Liver (tissue), 9 donors: Measurements from ENCODE around the gene GOLGA6D. TPM values are rescaled to one million over a fixed set of nuclear protein-coding genes. Genes with fewer than 3 reads are reported as not detected.
"Not testable (repeated sequence)": the region's sequence is repeated elsewhere in the genome, so short reads cannot be mapped to it uniquely, and the experiment has no call there.

ENCODE experiments used
- DNase-seq: peaks from one replicate; pipeline ENCODE4 v3.0.0-alpha.2; 2017; ENCODE audit warnings: low spot score
- H3K27ac ChIP-seq, 2 donors: one replicate each; pipeline ENCODE4 v1.7.0; 2013; ENCODE audit warnings: inconsistent platforms in 2 of 2, low read length in 2 of 2, control low read depth in 1 of 2, low read depth in 1 of 2, mild to moderate bottlenecking in 1 of 2
- H3K27me3 ChIP-seq, 4 donors: one replicate each; pipeline versions ENCODE4 v1.6.1 to v1.7.0; 2013; ENCODE audit warnings: low read length in 3 of 4, inconsistent platforms in 1 of 4, mild to moderate bottlenecking in 1 of 4, moderate library complexity in 1 of 4; ENCODE audit not compliant: control insufficient read depth in 4 of 4, insufficient read depth in 4 of 4
- H3K36me3 ChIP-seq, 4 donors: one replicate each; pipeline versions ENCODE4 v1.6.1 to v1.7.0; 2013; ENCODE audit warnings: low read length in 3 of 4, mild to moderate bottlenecking in 3 of 4, low read depth in 1 of 4, moderate library complexity in 1 of 4; ENCODE audit not compliant: control insufficient read depth in 4 of 4, insufficient read depth in 3 of 4
- H3K4me1 ChIP-seq, 4 donors: one replicate each; pipeline versions ENCODE4 v1.6.1 to v1.7.0; 2013; ENCODE audit warnings: low read length in 3 of 4, mild to moderate bottlenecking in 3 of 4, moderate library complexity in 1 of 4; ENCODE audit not compliant: control insufficient read depth in 4 of 4, insufficient read depth in 4 of 4
- H3K4me3 ChIP-seq, 3 donors: one replicate each; pipeline versions ENCODE4 v1.6.1 to v1.7.0; 2013; ENCODE audit warnings: low read length in 3 of 3, control low read depth in 1 of 3, low read depth in 1 of 3, mild to moderate bottlenecking in 1 of 3
- H3K9ac ChIP-seq, 2 donors: one replicate each; pipeline ENCODE4 v1.7.0; 2013; ENCODE audit warnings: low read length in 2 of 2, mild to moderate bottlenecking in 2 of 2, moderate library complexity in 2 of 2, control low read depth in 1 of 2, low read depth in 1 of 2
- H3K9me3 ChIP-seq, 4 donors: one replicate each; pipeline versions ENCODE4 v1.6.1 to v1.7.0; 2013; ENCODE audit warnings: low read length in 3 of 4; ENCODE audit not compliant: control insufficient read depth in 4 of 4
- FOXA2 ChIP-seq: IDR thresholded peaks from 2 replicates; pipeline ENCODE4 v1.6.1; 2016; ENCODE audit warnings: antibody characterized with exemption
- GABPA ChIP-seq, 2 donors: IDR thresholded peaks in 1 of 2; conservative IDR thresholded peaks in 1 of 2; 2 replicates each; pipeline ENCODE4 v1.6.1; 2016; ENCODE audit warnings: antibody characterized with exemption in 2 of 2, mild to moderate bottlenecking in 1 of 2, moderate library complexity in 1 of 2
- HNF4A ChIP-seq, 2 donors: conservative IDR thresholded peaks; 2 replicates each; pipeline ENCODE4 v1.6.1; 2016; ENCODE audit warnings: antibody characterized with exemption in 2 of 2, mild to moderate bottlenecking in 2 of 2
- JUND ChIP-seq, 2 donors: IDR thresholded peaks; 2 replicates each; pipeline ENCODE4 v1.6.1; 2016; ENCODE audit warnings: antibody characterized with exemption in 2 of 2
- NR2F2 ChIP-seq: IDR thresholded peaks from 2 replicates; pipeline ENCODE4 v1.6.1; 2016; ENCODE audit warnings: antibody characterized with exemption
- RAD21 ChIP-seq, 2 donors: IDR thresholded peaks; 2 replicates each; pipeline ENCODE4 v1.6.1; 2016; ENCODE audit warnings: antibody characterized with exemption in 2 of 2, mild to moderate bottlenecking in 2 of 2
- SP1 ChIP-seq: IDR thresholded peaks from 2 replicates; pipeline ENCODE4 v1.6.1; 2018; ENCODE audit warnings: antibody characterized with exemption, mild to moderate bottlenecking
- TAF1 ChIP-seq: conservative IDR thresholded peaks from 2 replicates; pipeline ENCODE4 v1.6.1; 2016; ENCODE audit warnings: antibody characterized with exemption, mild to moderate bottlenecking
- YY1 ChIP-seq: IDR thresholded peaks from 2 replicates; pipeline ENCODE4 v1.6.1; 2016; ENCODE audit warnings: antibody characterized with exemption, mild to moderate bottlenecking
- WGBS: extraction: QIAGEN DNeasy Blood & Tissue Kit; methylation state at CpG from one replicate; pipeline ENCODE4 v1.1.7; 2013; 5-methylcytosine and 5-hydroxymethylcytosine counted together
- polyA plus RNA-seq, 2 donors: library from polyadenylated mRNA; stranded (reverse) in 1 of 2; unstranded in 1 of 2; fragments of 200-250 nt in 1 of 2; fragments of >200 nt in 1 of 2; fragmentation: Nextera tagmentation in 1 of 2; extraction: Ambion mirVana in 1 of 2; gene quantifications; one replicate each; pipeline versions ENCODE4 v1.2.1 to v1.2.3, GENCODE V29; 2013 to 2015
- total RNA-seq, 2 donors: library from RNA; depleted of rRNA; stranded (reverse); fragments of >200 nt; gene quantifications; one replicate each; pipeline ENCODE4 v1.2.3, GENCODE V29; 2014
- TF ChIP-seq, protein P1 (sequence below): IDR thresholded peaks from 2 replicates; pipeline ENCODE4 v1.6.1; 2016; ENCODE audit warnings: antibody characterized with exemption
- TF ChIP-seq, protein P2 (sequence below): IDR thresholded peaks from 2 replicates; pipeline ENCODE4 v1.6.1; 2016; ENCODE audit warnings: antibody characterized with exemption, mild to moderate bottlenecking
- TF ChIP-seq, protein P3 (sequence below): fragments of 150-350 bp; IDR thresholded peaks from 2 replicates; pipeline ENCODE4 v1.5.1; 2017; ENCODE audit warnings: improper control_type of control experiment, low read depth, low read length; ENCODE audit not compliant: missing input control
- donor health status: healthy.
- donor health status: healthy.
- donor health status: healthy.
- donor health status: healthy.
- donor health status: healthy.

GOLGA6D gene
- total and polyA plus RNA-seq, 4 donors, result 0.02 to 0.08 (median 0.05) TPM

DNA sequence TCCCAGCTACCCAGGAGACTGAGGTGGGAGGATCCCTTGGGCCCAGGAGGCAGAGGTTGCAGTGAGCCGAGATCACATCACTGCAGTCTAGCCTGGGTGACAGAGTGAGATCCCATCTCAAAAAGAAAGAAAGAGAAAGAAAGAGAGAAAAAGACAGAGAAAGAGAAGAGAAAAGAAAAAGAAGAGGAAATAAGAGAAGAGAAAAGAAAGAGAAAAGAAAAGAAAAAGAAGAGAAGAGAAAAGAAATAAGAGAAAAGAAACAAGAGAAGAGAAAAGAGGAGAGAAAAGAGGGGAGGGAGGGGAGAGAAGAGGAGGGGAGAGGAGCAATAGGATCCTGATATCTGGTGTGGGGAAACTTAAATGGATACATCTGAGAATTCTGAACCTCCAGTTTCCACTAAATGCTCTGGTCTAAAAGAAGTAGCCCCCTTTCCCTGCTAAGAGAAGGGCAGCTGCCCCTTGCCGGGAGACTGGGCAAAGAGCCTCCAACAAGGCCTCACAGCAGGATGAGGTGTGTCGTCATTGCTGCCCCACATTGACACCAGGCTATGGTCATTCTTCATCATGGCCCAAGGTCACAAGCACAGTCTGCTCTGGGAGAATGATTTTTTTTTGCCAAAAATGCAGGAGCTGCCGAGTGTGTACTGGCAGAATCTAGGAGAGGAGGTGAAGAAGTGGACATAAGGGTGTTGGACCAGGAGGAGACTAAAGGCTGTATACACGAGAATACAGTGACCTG lies 32.1 kb downstream of the GOLGA6D start:
- no peak for DNase-seq
- Histone ChIP-seq H3K4me3 (no peak overlapping the region), H3K4me1 (no peaks in the 10 kb centered on the region), H3K9ac (no peak overlapping the region), H3K27ac (no peak overlapping the region), H3K9me3 (no peaks in the 10 kb centered on the region), H3K36me3 (no peaks in the 10 kb centered on the region), H3K27me3 (no peaks in the 10 kb centered on the region)
- TF ChIP-seq TAF1, result no peak
- no peak for TF ChIP-seq NR2F2
- no peak for TF ChIP-seq SP1
- no peak for TF ChIP-seq RAD21 (IDR thresholded peaks at IDR 0.05)
- TF ChIP-seq FOXA2, result no peak
- TF ChIP-seq GABPA (IDR thresholded peaks at IDR 0.05 in 1 of 2, conservative IDR thresholded peaks at IDR 0.05 in 1 of 2), result no peak
- TF ChIP-seq, protein P1, sequence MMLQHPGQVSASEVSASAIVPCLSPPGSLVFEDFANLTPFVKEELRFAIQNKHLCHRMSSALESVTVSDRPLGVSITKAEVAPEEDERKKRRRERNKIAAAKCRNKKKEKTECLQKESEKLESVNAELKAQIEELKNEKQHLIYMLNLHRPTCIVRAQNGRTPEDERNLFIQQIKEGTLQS, result no peak
- TF ChIP-seq YY1, result no peak
- TF ChIP-seq, protein P2, sequence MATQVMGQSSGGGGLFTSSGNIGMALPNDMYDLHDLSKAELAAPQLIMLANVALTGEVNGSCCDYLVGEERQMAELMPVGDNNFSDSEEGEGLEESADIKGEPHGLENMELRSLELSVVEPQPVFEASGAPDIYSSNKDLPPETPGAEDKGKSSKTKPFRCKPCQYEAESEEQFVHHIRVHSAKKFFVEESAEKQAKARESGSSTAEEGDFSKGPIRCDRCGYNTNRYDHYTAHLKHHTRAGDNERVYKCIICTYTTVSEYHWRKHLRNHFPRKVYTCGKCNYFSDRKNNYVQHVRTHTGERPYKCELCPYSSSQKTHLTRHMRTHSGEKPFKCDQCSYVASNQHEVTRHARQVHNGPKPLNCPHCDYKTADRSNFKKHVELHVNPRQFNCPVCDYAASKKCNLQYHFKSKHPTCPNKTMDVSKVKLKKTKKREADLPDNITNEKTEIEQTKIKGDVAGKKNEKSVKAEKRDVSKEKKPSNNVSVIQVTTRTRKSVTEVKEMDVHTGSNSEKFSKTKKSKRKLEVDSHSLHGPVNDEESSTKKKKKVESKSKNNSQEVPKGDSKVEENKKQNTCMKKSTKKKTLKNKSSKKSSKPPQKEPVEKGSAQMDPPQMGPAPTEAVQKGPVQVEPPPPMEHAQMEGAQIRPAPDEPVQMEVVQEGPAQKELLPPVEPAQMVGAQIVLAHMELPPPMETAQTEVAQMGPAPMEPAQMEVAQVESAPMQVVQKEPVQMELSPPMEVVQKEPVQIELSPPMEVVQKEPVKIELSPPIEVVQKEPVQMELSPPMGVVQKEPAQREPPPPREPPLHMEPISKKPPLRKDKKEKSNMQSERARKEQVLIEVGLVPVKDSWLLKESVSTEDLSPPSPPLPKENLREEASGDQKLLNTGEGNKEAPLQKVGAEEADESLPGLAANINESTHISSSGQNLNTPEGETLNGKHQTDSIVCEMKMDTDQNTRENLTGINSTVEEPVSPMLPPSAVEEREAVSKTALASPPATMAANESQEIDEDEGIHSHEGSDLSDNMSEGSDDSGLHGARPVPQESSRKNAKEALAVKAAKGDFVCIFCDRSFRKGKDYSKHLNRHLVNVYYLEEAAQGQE, result no peak
- 90% methylated on average over 5 of the region's 5 CpGs for WGBS

DNA sequence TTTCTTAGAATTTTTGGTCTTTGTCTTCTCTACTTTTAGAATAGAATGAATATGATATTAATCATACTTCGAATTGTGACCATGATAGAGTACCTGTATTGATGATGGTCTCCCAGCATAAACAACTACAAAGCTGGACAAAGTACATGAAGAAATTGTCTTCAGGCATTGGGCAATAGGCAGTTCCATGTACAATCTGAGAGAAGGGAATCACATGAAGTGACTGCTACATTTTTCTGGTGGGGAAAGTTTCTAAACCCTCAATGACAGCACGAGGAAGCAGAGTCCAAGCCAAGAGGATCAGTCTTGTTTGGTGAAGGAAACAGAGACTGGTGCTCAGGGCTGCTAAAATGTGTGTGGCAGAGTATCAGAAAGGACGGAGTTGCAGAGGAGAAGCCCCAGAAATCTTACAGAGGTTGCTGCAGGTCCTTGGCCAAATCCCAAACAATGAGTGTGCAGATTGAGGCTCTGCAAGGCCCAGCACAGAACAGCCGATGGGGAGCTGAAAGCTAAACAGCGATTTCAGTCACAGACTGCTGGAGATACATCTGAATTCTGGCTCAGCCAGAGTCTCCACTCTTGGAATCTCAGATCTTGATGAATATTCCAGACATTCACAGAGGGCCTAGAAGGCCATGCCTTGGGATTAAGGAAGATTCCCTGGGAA lies 36.7 kb downstream of the GOLGA6D start:
- not testable (repeated sequence) for H3K4me1 ChIP-seq, DNase-seq, H3K27me3 ChIP-seq, H3K9me3 ChIP-seq, H3K36me3 ChIP-seq, H3K4me3 ChIP-seq, H3K27ac ChIP-seq, H3K9ac ChIP-seq
- WGBS, result 88% methylated on average over 5 of the region's 5 CpGs

DNA sequence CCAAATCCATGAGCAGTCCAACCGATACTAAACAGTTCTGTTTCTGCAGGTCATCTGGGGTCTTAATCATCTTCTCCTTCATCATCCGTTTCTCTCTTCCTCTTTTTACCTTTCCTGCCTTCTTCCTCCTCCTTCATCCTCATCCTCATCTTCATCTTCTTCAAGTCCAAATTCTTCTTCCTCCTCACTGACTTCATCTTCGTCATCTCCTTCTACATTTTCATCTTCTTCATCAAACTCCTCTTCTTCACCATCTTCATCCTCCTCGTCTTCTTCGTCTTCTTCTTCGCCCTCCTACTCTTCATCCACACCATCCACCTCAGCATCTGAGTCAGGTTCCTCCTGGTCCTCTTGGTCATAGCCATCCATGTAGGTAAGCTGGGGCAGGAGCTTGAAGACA lies 39.1 kb downstream of the GOLGA6D start:
- DNase-seq, result no peak
- Histone ChIP-seq H3K9ac (no peak overlapping the region), H3K27me3 (no peaks in the 10 kb centered on the region), H3K9me3 (no peaks in the 10 kb centered on the region), H3K36me3 (no peaks in the 10 kb centered on the region), H3K4me1 (no peaks in the 10 kb centered on the region), H3K4me3 (no peak overlapping the region), H3K27ac (no peak overlapping the region)
- TF ChIP-seq YY1, result no peak
- TF ChIP-seq, protein P1, result no peak
- no peak for TF ChIP-seq HNF4A (conservative IDR thresholded peaks at IDR 0.05)
- TF ChIP-seq GABPA (IDR thresholded peaks at IDR 0.05 in 1 of 2, conservative IDR thresholded peaks at IDR 0.05 in 1 of 2), result no peak
- TF ChIP-seq JUND (IDR thresholded peaks at IDR 0.05), result no peak
- TF ChIP-seq, protein P3, sequence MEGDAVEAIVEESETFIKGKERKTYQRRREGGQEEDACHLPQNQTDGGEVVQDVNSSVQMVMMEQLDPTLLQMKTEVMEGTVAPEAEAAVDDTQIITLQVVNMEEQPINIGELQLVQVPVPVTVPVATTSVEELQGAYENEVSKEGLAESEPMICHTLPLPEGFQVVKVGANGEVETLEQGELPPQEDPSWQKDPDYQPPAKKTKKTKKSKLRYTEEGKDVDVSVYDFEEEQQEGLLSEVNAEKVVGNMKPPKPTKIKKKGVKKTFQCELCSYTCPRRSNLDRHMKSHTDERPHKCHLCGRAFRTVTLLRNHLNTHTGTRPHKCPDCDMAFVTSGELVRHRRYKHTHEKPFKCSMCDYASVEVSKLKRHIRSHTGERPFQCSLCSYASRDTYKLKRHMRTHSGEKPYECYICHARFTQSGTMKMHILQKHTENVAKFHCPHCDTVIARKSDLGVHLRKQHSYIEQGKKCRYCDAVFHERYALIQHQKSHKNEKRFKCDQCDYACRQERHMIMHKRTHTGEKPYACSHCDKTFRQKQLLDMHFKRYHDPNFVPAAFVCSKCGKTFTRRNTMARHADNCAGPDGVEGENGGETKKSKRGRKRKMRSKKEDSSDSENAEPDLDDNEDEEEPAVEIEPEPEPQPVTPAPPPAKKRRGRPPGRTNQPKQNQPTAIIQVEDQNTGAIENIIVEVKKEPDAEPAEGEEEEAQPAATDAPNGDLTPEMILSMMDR, result no peak
- 90% methylated on average over 6 of the region's 6 CpGs for WGBS
